IMR-90 (cell line): ENCODE data around the gene RGS3. TPM values are rescaled to one million over a fixed set of nuclear protein-coding genes. Genes with fewer than 3 reads are reported as not detected.
A peak's percentile ranks its signal among the peaks of the same experiment; 100 is the strongest.

Source experiments
- ATAC-seq: fragments of 200-7000 bp; cut with Tn5 transposase; 2 replicates; pipeline ENCODE4 v1.9.1; 2020; ENCODE audit warnings: low read depth, mild to moderate bottlenecking, moderate library complexity
- BruUV-seq: library from RNA; stranded (reverse); fragments of 400-500 nt; replicated peaks from 2 replicates; lab custom pipeline; 2021; lab: Mats Ljungman, UMichigan
- CTCF ChIA-PET: fragments of 300-600 bp; formaldehyde crosslinking; extraction: SDS; loops from one replicate; lab custom pipeline; 2021; ENCODE audit warnings: antibody characterized with exemption; lab: Yijun Ruan, JAX
- POLR2A ChIA-PET: fragments of 300-600 bp; sonication (Branson Sonifier 250); formaldehyde crosslinking; loops from one replicate; lab custom pipeline; 2022; ENCODE audit warnings: antibody characterized with exemption; ENCODE audit not compliant: unreplicated experiment; lab: Charles Lee
- DNase-seq: peaks from one replicate; pipeline ENCODE4 v3.0.0; 2013
- H2AFZ ChIP-seq: replicated peaks from 2 replicates; pipeline ENCODE3; 2013; ENCODE audit warnings: low read length, mild to moderate bottlenecking; ENCODE audit not compliant: poor library complexity
- H2AK5ac ChIP-seq: 2 replicates; pipeline ENCODE4 v1.6.1; 2013; ENCODE audit warnings: low read depth, low read length, inconsistent platforms
- H2AK9ac ChIP-seq: replicated peaks from 2 replicates; pipeline ENCODE3; 2013; ENCODE audit warnings: mild to moderate bottlenecking, low read depth, low read length, moderate library complexity; ENCODE audit not compliant: poor library complexity
- H2BK120ac ChIP-seq: 2 replicates; pipeline ENCODE4 v1.6.1; 2013; ENCODE audit warnings: low read depth, low read length, inconsistent platforms
- H2BK15ac ChIP-seq: 3 replicates; pipeline ENCODE4 v1.6.1; 2013; ENCODE audit warnings: low read depth, low read length, inconsistent platforms
- H2BK20ac ChIP-seq: 2 replicates; pipeline ENCODE4 v1.6.1; 2013; ENCODE audit warnings: low read depth, mild to moderate bottlenecking, inconsistent platforms, low read length, moderate library complexity
- H2BK5ac ChIP-seq: 2 replicates; pipeline ENCODE4 v1.6.1; 2013; ENCODE audit warnings: mild to moderate bottlenecking, low read depth, low read length, inconsistent platforms; ENCODE audit not compliant: poor library complexity, severe bottlenecking
- H3K14ac ChIP-seq: replicated peaks from 2 replicates; pipeline ENCODE4 v1.6.1; 2013; ENCODE audit warnings: low read depth, low read length, inconsistent platforms
- H3K18ac ChIP-seq: 2 replicates; pipeline ENCODE4 v1.6.1; 2013; ENCODE audit warnings: low read depth, low read length, control low read depth
- H3K23ac ChIP-seq: 2 replicates; pipeline ENCODE4 v1.6.1; 2013; ENCODE audit warnings: low read depth, low read length, inconsistent platforms
- H3K27ac ChIP-seq: 2 replicates; pipeline ENCODE4 v1.5.1; 2013; ENCODE audit warnings: mild to moderate bottlenecking, control low read depth, low read length; ENCODE audit not compliant: insufficient read depth
- H3K27me3 ChIP-seq: 2 replicates; pipeline ENCODE4 v1.6.1; 2013; ENCODE audit warnings: low read length; ENCODE audit not compliant: control insufficient read depth, insufficient read depth
- H3K36me3 ChIP-seq: 2 replicates; pipeline ENCODE4 v1.6.1; 2013; ENCODE audit warnings: low read length, mixed read lengths; ENCODE audit not compliant: control insufficient read depth, insufficient read depth
- H3K4ac ChIP-seq: 2 replicates; pipeline ENCODE4 v1.6.1; 2013; ENCODE audit warnings: low read depth, low read length, inconsistent platforms
- H3K4me1 ChIP-seq: 2 replicates; pipeline ENCODE4 v1.6.1; 2013; ENCODE audit warnings: low read length, mixed read lengths; ENCODE audit not compliant: control insufficient read depth, insufficient read depth
- H3K4me2 ChIP-seq: 2 replicates; pipeline ENCODE4 v1.6.1; 2013; ENCODE audit warnings: low read depth, mild to moderate bottlenecking, control low read depth, low read length, moderate library complexity
- H3K4me3 ChIP-seq: 2 replicates; pipeline ENCODE4 v1.5.1; 2013; ENCODE audit warnings: low read depth, mild to moderate bottlenecking, control low read depth, low read length, moderate library complexity; ENCODE audit not compliant: insufficient read depth
- H3K56ac ChIP-seq: 2 replicates; pipeline ENCODE4 v1.6.1; 2013; ENCODE audit warnings: low read length, inconsistent platforms; ENCODE audit not compliant: insufficient read depth; ENCODE audit errors: extremely low read depth
- H3K79me1 ChIP-seq, 2 experiments: 2 replicates each; pipeline ENCODE4 v1.6.1; 2013; ENCODE audit warnings: low read length in 2 of 2, inconsistent platforms in 1 of 2, low read depth in 1 of 2
- H3K9ac ChIP-seq: 2 replicates; pipeline ENCODE4 v1.6.1; 2013; ENCODE audit warnings: low read depth, low read length, control low read depth
- H3K9me1 ChIP-seq: 2 replicates; pipeline ENCODE4 v1.6.1; 2013; ENCODE audit warnings: low read length, inconsistent platforms; ENCODE audit not compliant: insufficient read depth
- H3K9me3 ChIP-seq: 2 replicates; pipeline ENCODE4 v1.6.1; 2013; ENCODE audit warnings: low read length; ENCODE audit not compliant: control insufficient read depth, insufficient read depth
- H4K20me1 ChIP-seq: 2 replicates; pipeline ENCODE4 v1.6.1; 2013; ENCODE audit warnings: low read length, inconsistent platforms; ENCODE audit not compliant: insufficient read depth
- H4K5ac ChIP-seq: 2 replicates; pipeline ENCODE4 v1.6.1; 2013; ENCODE audit warnings: mild to moderate bottlenecking, low read depth, low read length, control low read depth
- H4K8ac ChIP-seq, 2 experiments: 2 replicates each; pipeline ENCODE4 v1.6.1; 2013; ENCODE audit warnings: low read depth in 2 of 2, low read length in 2 of 2, control low read depth in 1 of 2, inconsistent platforms in 1 of 2
- H4K91ac ChIP-seq: 2 replicates; pipeline ENCODE4 v1.6.1; 2013; ENCODE audit warnings: low read depth, low read length, inconsistent platforms; ENCODE audit not compliant: insufficient read depth
- BHLHE40 ChIP-seq: fragments of 150-350 bp; IDR thresholded peaks from 2 replicates; pipeline ENCODE4 v1.6.1; 2016; ENCODE audit warnings: mild to moderate bottlenecking, low read depth, low read length
- FOS ChIP-seq: fragments of 150-350 bp; IDR thresholded peaks from 2 replicates; pipeline ENCODE4 v1.6.1; 2016; ENCODE audit warnings: low read depth, low read length
- MAFK ChIP-seq: IDR thresholded peaks from 2 replicates; pipeline ENCODE4 v1.6.1; 2012; ENCODE audit warnings: low read depth, low read length, improper control_type of control experiment
- RAD21 ChIP-seq: IDR thresholded peaks from 2 replicates; pipeline ENCODE4 v1.6.1; 2012; ENCODE audit warnings: low read length, improper control_type of control experiment
- RCOR1 ChIP-seq: IDR thresholded peaks from 2 replicates; pipeline ENCODE4 v1.6.1; 2012; ENCODE audit warnings: mild to moderate bottlenecking, low read length, improper control_type of control experiment; ENCODE audit not compliant: insufficient replicate concordance
- SMC3 ChIP-seq: fragments of 150-350 bp; IDR thresholded peaks from 2 replicates; pipeline ENCODE4 v1.6.1; 2016; ENCODE audit warnings: low read depth, mild to moderate bottlenecking, antibody characterized with exemption, low read length, moderate library complexity
- WGBS, 2 experiments: methylation state at CpG; one replicate each; pipeline versions ENCODE4 v1.1.5 to v1.1.7; 2013; ENCODE audit warnings: missing lambda C conversion rate in 2 of 2; ENCODE audit not compliant: insufficient read length in 1 of 2; ENCODE audit errors: extremely low coverage in 2 of 2; 5-methylcytosine and 5-hydroxymethylcytosine counted together
- dilution Hi-C: fragments of 300-500 bp; cut with HindIII; formaldehyde crosslinking; loops from one replicate; pipeline ENCODE4 v1.14.3; 2018; ENCODE audit warnings: low sequenced_read_pairs; ENCODE audit not compliant: unreplicated experiment
- in situ Hi-C: fragments of 300-500 bp; cut with MboI; formaldehyde crosslinking; loops from 3 replicates; pipeline ENCODE4 v1.14.3; 2019; ENCODE audit warnings: low sequenced_read_pairs, inconsistent platforms, mixed read lengths
- intact Hi-C: fragments of 100-400 bp; cut with micrococcal nuclease; formaldehyde crosslinking; loops from 2 replicates; pipeline ENCODE4 v1.10.0; 2022
- polyA plus RNA-seq, 3 experiments: library from polyadenylated mRNA; depleted of rRNA; stranded (reverse); fragments of >200 nt; gene quantifications; 2 replicates each; pipeline ENCODE4 v1.2.3, GENCODE V29; 2012; ENCODE audit warnings: low replicate concordance in 1 of 3
- total RNA-seq: library from RNA; depleted of rRNA; stranded (reverse); fragments of >200 nt; gene quantifications from 2 replicates; pipeline ENCODE4 v1.2.3, GENCODE V29; 2012
- TF ChIP-seq, protein P1 (sequence below): fragments of 150-350 bp; IDR thresholded peaks from 2 replicates; pipeline ENCODE4 v1.6.1; 2017; ENCODE audit warnings: mild to moderate bottlenecking, antibody characterized with exemption, low read length, low read depth

Gene RGS3
- total and polyA plus RNA-seq, 2 of the 4 experiments (the other 2 are of a cell fraction) = 51.8 to 65.6 TPM

GRCh38 chr9:113558632-113559502, 95.3 kb downstream of the RGS3 start:
- peak overlapping the region; percentile 71 for H3K4ac ChIP-seq
- DNase-seq (peak; percentile 82), ATAC-seq (peak; percentile 90)
- no peaks in the 10 kb centered on the region for H4K20me1 ChIP-seq
- H3K27ac ChIP-seq = peak overlapping the region; percentile 5
- H3K4me3 ChIP-seq = no peak overlapping the region
- no peak overlapping the region for H4K5ac ChIP-seq
- peaks cover 0 to 8% of the 10 kb centered on the region in 2 experiments; a peak in 1 of 4 replicates for H3K79me1 ChIP-seq
- H2BK15ac ChIP-seq = peak overlapping the region; percentile 31; the same call in 1 of the 3 replicates
- peak overlapping the region; percentile 55 for H2AK9ac ChIP-seq
- dilution Hi-C loops (no loop called here), intact Hi-C loops (no loop called here), in situ Hi-C loops (no loop called here)
- H3K14ac ChIP-seq = peak overlapping the region; percentile 63
- H3K23ac ChIP-seq = no peak overlapping the region; the same call in 1 of the 2 replicates
- H2BK20ac ChIP-seq = peak overlapping the region; percentile 50
- no peak for TF ChIP-seq BHLHE40
- no peak for TF ChIP-seq RAD21
- TF ChIP-seq, protein P1, sequence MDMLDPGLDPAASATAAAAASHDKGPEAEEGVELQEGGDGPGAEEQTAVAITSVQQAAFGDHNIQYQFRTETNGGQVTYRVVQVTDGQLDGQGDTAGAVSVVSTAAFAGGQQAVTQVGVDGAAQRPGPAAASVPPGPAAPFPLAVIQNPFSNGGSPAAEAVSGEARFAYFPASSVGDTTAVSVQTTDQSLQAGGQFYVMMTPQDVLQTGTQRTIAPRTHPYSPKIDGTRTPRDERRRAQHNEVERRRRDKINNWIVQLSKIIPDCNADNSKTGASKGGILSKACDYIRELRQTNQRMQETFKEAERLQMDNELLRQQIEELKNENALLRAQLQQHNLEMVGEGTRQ = peak; percentile 25; the same call in 1 of the 2 replicates
- peak; percentile 14; the same call in 1 of the 2 replicates for TF ChIP-seq MAFK
- peak; percentile 8 for TF ChIP-seq RCOR1
- TF ChIP-seq FOS = peak; percentile 32; the same call in 1 of the 2 replicates
- TF ChIP-seq SMC3 = no peak
- no peaks in the 10 kb centered on the region for H3K9me3 ChIP-seq
- CTCF ChIA-PET = interaction anchor here (0.9 kb wide), 1 partner anchor 10 kb away, joined by 3 read pairs; no protein-coding TSS in a partner anchor
- H3K9me1 ChIP-seq = peaks cover 29% of the 10 kb centered on the region
- H4K8ac ChIP-seq = peak overlapping the region in 1 of 2 experiments; percentile 34; a peak in 3 of 4 replicates
- peak overlapping the region; percentile 84 for H2AFZ ChIP-seq
- no peak overlapping the region; the same call in 1 of the 2 replicates for H3K4me2 ChIP-seq
- no peaks in the 10 kb centered on the region for H3K36me3 ChIP-seq
- no peak overlapping the region for H3K56ac ChIP-seq
- H3K18ac ChIP-seq = peak overlapping the region; percentile 16
- POLR2A ChIA-PET = interaction anchor here (0.6 kb wide), 1 partner anchor 95 kb away, joined by 4 read pairs; no protein-coding TSS in a partner anchor
- BruUV-seq = no TSS peak
- H3K4me1 ChIP-seq = peaks cover 22% of the 10 kb centered on the region
- no peaks in the 10 kb centered on the region for H3K27me3 ChIP-seq
- peak overlapping the region; percentile 51 for H2BK5ac ChIP-seq
- H3K9ac ChIP-seq = no peak overlapping the region
- H2BK120ac ChIP-seq = peak overlapping the region; percentile 69
- peak overlapping the region; percentile 87 for H2AK5ac ChIP-seq
- H4K91ac ChIP-seq = peak overlapping the region; percentile 61; the same call in 1 of the 2 replicates
- WGBS, 2 experiments = 3% methylated on average over 5 of the region's 7 CpGs; no CpG with 5 or more reads in 1 of the 2 experiments
